IMR-90 (cell line): Measurements from ENCODE around the gene PRSS12. TPM values are rescaled to one million over a fixed set of nuclear protein-coding genes. Genes with fewer than 3 reads are reported as not detected.

ENCODE experiments used
- ATAC-seq: fragments of 200-7000 bp; cut with Tn5 transposase; 2 replicates; pipeline ENCODE4 v1.9.1; 2020; ENCODE audit warnings: low read depth, mild to moderate bottlenecking, moderate library complexity
- BruUV-seq: library from RNA; stranded (reverse); fragments of 400-500 nt; replicated peaks from 2 replicates; lab custom pipeline; 2021; lab: Mats Ljungman, UMichigan
- CTCF ChIA-PET: fragments of 300-600 bp; formaldehyde crosslinking; extraction: SDS; loops from one replicate; lab custom pipeline; 2021; ENCODE audit warnings: antibody characterized with exemption; lab: Yijun Ruan, JAX
- POLR2A ChIA-PET: fragments of 300-600 bp; sonication (Branson Sonifier 250); formaldehyde crosslinking; loops from one replicate; lab custom pipeline; 2022; ENCODE audit warnings: antibody characterized with exemption; ENCODE audit not compliant: unreplicated experiment; lab: Charles Lee
- DNase-seq: peaks from one replicate; pipeline ENCODE4 v3.0.0; 2013
- H2AFZ ChIP-seq: replicated peaks from 2 replicates; pipeline ENCODE3; 2013; ENCODE audit warnings: low read length, mild to moderate bottlenecking; ENCODE audit not compliant: poor library complexity
- H2AK5ac ChIP-seq: 2 replicates; pipeline ENCODE4 v1.6.1; 2013; ENCODE audit warnings: low read depth, low read length, inconsistent platforms
- H2AK9ac ChIP-seq: replicated peaks from 2 replicates; pipeline ENCODE3; 2013; ENCODE audit warnings: mild to moderate bottlenecking, low read depth, low read length, moderate library complexity; ENCODE audit not compliant: poor library complexity
- H2BK120ac ChIP-seq: 2 replicates; pipeline ENCODE4 v1.6.1; 2013; ENCODE audit warnings: low read depth, low read length, inconsistent platforms
- H2BK15ac ChIP-seq: 3 replicates; pipeline ENCODE4 v1.6.1; 2013; ENCODE audit warnings: low read depth, low read length, inconsistent platforms
- H2BK20ac ChIP-seq: 2 replicates; pipeline ENCODE4 v1.6.1; 2013; ENCODE audit warnings: low read depth, mild to moderate bottlenecking, inconsistent platforms, low read length, moderate library complexity
- H2BK5ac ChIP-seq: 2 replicates; pipeline ENCODE4 v1.6.1; 2013; ENCODE audit warnings: mild to moderate bottlenecking, low read depth, low read length, inconsistent platforms; ENCODE audit not compliant: poor library complexity, severe bottlenecking
- H3K14ac ChIP-seq: replicated peaks from 2 replicates; pipeline ENCODE4 v1.6.1; 2013; ENCODE audit warnings: low read depth, low read length, inconsistent platforms
- H3K18ac ChIP-seq: 2 replicates; pipeline ENCODE4 v1.6.1; 2013; ENCODE audit warnings: low read depth, low read length, control low read depth
- H3K23ac ChIP-seq: 2 replicates; pipeline ENCODE4 v1.6.1; 2013; ENCODE audit warnings: low read depth, low read length, inconsistent platforms
- H3K27ac ChIP-seq: 2 replicates; pipeline ENCODE4 v1.5.1; 2013; ENCODE audit warnings: mild to moderate bottlenecking, control low read depth, low read length; ENCODE audit not compliant: insufficient read depth
- H3K27me3 ChIP-seq: 2 replicates; pipeline ENCODE4 v1.6.1; 2013; ENCODE audit warnings: low read length; ENCODE audit not compliant: control insufficient read depth, insufficient read depth
- H3K36me3 ChIP-seq: 2 replicates; pipeline ENCODE4 v1.6.1; 2013; ENCODE audit warnings: low read length, mixed read lengths; ENCODE audit not compliant: control insufficient read depth, insufficient read depth
- H3K4ac ChIP-seq: 2 replicates; pipeline ENCODE4 v1.6.1; 2013; ENCODE audit warnings: low read depth, low read length, inconsistent platforms
- H3K4me1 ChIP-seq: 2 replicates; pipeline ENCODE4 v1.6.1; 2013; ENCODE audit warnings: low read length, mixed read lengths; ENCODE audit not compliant: control insufficient read depth, insufficient read depth
- H3K4me2 ChIP-seq: 2 replicates; pipeline ENCODE4 v1.6.1; 2013; ENCODE audit warnings: low read depth, mild to moderate bottlenecking, control low read depth, low read length, moderate library complexity
- H3K4me3 ChIP-seq: 2 replicates; pipeline ENCODE4 v1.5.1; 2013; ENCODE audit warnings: low read depth, mild to moderate bottlenecking, control low read depth, low read length, moderate library complexity; ENCODE audit not compliant: insufficient read depth
- H3K56ac ChIP-seq: 2 replicates; pipeline ENCODE4 v1.6.1; 2013; ENCODE audit warnings: low read length, inconsistent platforms; ENCODE audit not compliant: insufficient read depth; ENCODE audit errors: extremely low read depth
- H3K79me1 ChIP-seq, 2 experiments: 2 replicates each; pipeline ENCODE4 v1.6.1; 2013; ENCODE audit warnings: low read length in 2 of 2, inconsistent platforms in 1 of 2, low read depth in 1 of 2
- H3K9ac ChIP-seq: 2 replicates; pipeline ENCODE4 v1.6.1; 2013; ENCODE audit warnings: low read depth, low read length, control low read depth
- H3K9me1 ChIP-seq: 2 replicates; pipeline ENCODE4 v1.6.1; 2013; ENCODE audit warnings: low read length, inconsistent platforms; ENCODE audit not compliant: insufficient read depth
- H3K9me3 ChIP-seq: 2 replicates; pipeline ENCODE4 v1.6.1; 2013; ENCODE audit warnings: low read length; ENCODE audit not compliant: control insufficient read depth, insufficient read depth
- H4K20me1 ChIP-seq: 2 replicates; pipeline ENCODE4 v1.6.1; 2013; ENCODE audit warnings: low read length, inconsistent platforms; ENCODE audit not compliant: insufficient read depth
- H4K5ac ChIP-seq: 2 replicates; pipeline ENCODE4 v1.6.1; 2013; ENCODE audit warnings: mild to moderate bottlenecking, low read depth, low read length, control low read depth
- H4K8ac ChIP-seq, 2 experiments: 2 replicates each; pipeline ENCODE4 v1.6.1; 2013; ENCODE audit warnings: low read depth in 2 of 2, low read length in 2 of 2, control low read depth in 1 of 2, inconsistent platforms in 1 of 2
- H4K91ac ChIP-seq: 2 replicates; pipeline ENCODE4 v1.6.1; 2013; ENCODE audit warnings: low read depth, low read length, inconsistent platforms; ENCODE audit not compliant: insufficient read depth
- CTCF ChIP-seq: conservative IDR thresholded peaks from 2 replicates; pipeline ENCODE4 v1.5.1; 2012; ENCODE audit warnings: mild to moderate bottlenecking, low read depth, low read length, improper control_type of control experiment
- MAZ ChIP-seq: IDR thresholded peaks from 2 replicates; pipeline ENCODE4 v1.6.1; 2012; ENCODE audit warnings: low read depth, mild to moderate bottlenecking, low read length, improper control_type of control experiment, moderate library complexity, borderline replicate concordance
- WGBS, 2 experiments: methylation state at CpG; one replicate each; pipeline versions ENCODE4 v1.1.5 to v1.1.7; 2013; ENCODE audit warnings: missing lambda C conversion rate in 2 of 2; ENCODE audit not compliant: insufficient read length in 1 of 2; ENCODE audit errors: extremely low coverage in 2 of 2; 5-methylcytosine and 5-hydroxymethylcytosine counted together
- dilution Hi-C: fragments of 300-500 bp; cut with HindIII; formaldehyde crosslinking; loops from one replicate; pipeline ENCODE4 v1.14.3; 2018; ENCODE audit warnings: low sequenced_read_pairs; ENCODE audit not compliant: unreplicated experiment
- in situ Hi-C: fragments of 300-500 bp; cut with MboI; formaldehyde crosslinking; loops from 3 replicates; pipeline ENCODE4 v1.14.3; 2019; ENCODE audit warnings: low sequenced_read_pairs, inconsistent platforms, mixed read lengths
- intact Hi-C: fragments of 100-400 bp; cut with micrococcal nuclease; formaldehyde crosslinking; loops from 2 replicates; pipeline ENCODE4 v1.10.0; 2022
- polyA plus RNA-seq, 3 experiments: library from polyadenylated mRNA; depleted of rRNA; stranded (reverse); fragments of >200 nt; gene quantifications; 2 replicates each; pipeline ENCODE4 v1.2.3, GENCODE V29; 2012; ENCODE audit warnings: low replicate concordance in 1 of 3
- total RNA-seq: library from RNA; depleted of rRNA; stranded (reverse); fragments of >200 nt; gene quantifications from 2 replicates; pipeline ENCODE4 v1.2.3, GENCODE V29; 2012

The PRSS12 gene
- total and polyA plus RNA-seq, 2 of the 4 experiments (the other 2 are of a cell fraction) = 51.1 to 71.5 TPM

- Histone ChIP-seq H4K91ac (no peak overlapping the region), H4K20me1 (no peaks in the 10 kb centered on the region), H3K9ac (no peak overlapping the region), H3K14ac (no peak overlapping the region), H2AK5ac (no peak overlapping the region), H2BK5ac (no peak overlapping the region), H3K4me1 (peaks cover 2% of the 10 kb centered on the region; the same call in 1 of the 2 replicates), H3K4ac (no peak overlapping the region), H4K8ac (no peak overlapping the region), H2BK15ac (no peak overlapping the region), H2BK20ac (no peak overlapping the region), H2AFZ (no peak overlapping the region), H3K9me3 (no peaks in the 10 kb centered on the region), H3K27ac (no peak overlapping the region), H3K18ac (no peak overlapping the region), H3K9me1 (no peaks in the 10 kb centered on the region; the same call in 1 of the 2 replicates), H3K4me2 (no peak overlapping the region), H4K5ac (no peak overlapping the region), H3K4me3 (no peak overlapping the region), H3K56ac (no peak overlapping the region), H3K27me3 (no peaks in the 10 kb centered on the region), H3K79me1 (peaks cover 5 to 12% of the 10 kb centered on the region in 2 experiments; a peak in 2 of 4 replicates), H3K36me3 (peaks cover 2% of the 10 kb centered on the region; the same call in 1 of the 2 replicates), H2BK120ac (no peak overlapping the region), H3K23ac (no peak overlapping the region), H2AK9ac (no peak overlapping the region)
- dilution Hi-C loops = no loop called here
- no peak for DNase-seq
- ATAC-seq = no peak
- in situ Hi-C loops = loop anchor here (5.0 kb wide), 1 partner anchor 38 kb away; no protein-coding TSS in a partner anchor
- POLR2A ChIA-PET = no interaction called here
- intact Hi-C loops = no loop called here
- WGBS, 2 experiments = no CpG with 5 or more reads among the region's 5 CpGs
- BruUV-seq = no TSS peak
- CTCF ChIA-PET = no interaction called here
- TF ChIP-seq CTCF (no peak), MAZ (no peak)
Measured at GRCh38 chr4:118329849-118330248, 23.0 kb downstream of the PRSS12 start.
